ENCODE results near the gene FRG2C.
"Not testable (repeated sequence)": the region's sequence is repeated elsewhere in the genome, so short reads cannot be mapped to it uniquely, and the experiment has no call there.

- TF ChIP-seq CTCF (optimal IDR thresholded peaks at IDR 0.05 in 1 of 3, IDR thresholded peaks at IDR 0.05 in 1 of 3, conservative IDR thresholded peaks at IDR 0.05 in 1 of 3; ENCODE audit: extremely low read depth in 1 of 3, insufficient read depth in 2 of 3, low read length in 3 of 3), result peak; percentile 4 to 27 (median 22)
- not testable (repeated sequence) for TF ChIP-seq EZH2 (IDR thresholded peaks at IDR 0.05; ENCODE audit: low read length)
Measured at GRCh38 chr3:75643031-75643800, 20.9 kb upstream of the FRG2C start.

Data from keratinocyte (primary cell).